Measurements from ENCODE around the gene CHCHD2. TPM values are rescaled to one million over a fixed set of nuclear protein-coding genes. Genes with fewer than 3 reads are reported as not detected.

The CHCHD2 gene
- total and polyA plus RNA-seq, 9 of the 15 experiments (the other 6 are each of a cell fraction or from before 2014, with no cell fraction given): 145 to 1,044 (median 648) TPM

- TF ChIP-seq HMGXB4 (CRISPR knock-in tag; IDR thresholded peaks at IDR 0.05) (no peak), GTF2B (IDR thresholded peaks at IDR 0.05; ENCODE audit: extremely low read depth, insufficient read length) (peak; percentile 56), ZNF407 (IDR thresholded peaks at IDR 0.05; ENCODE audit: low read depth) (no peak), RBFOX2 (IDR thresholded peaks at IDR 0.05; ENCODE audit: low read depth, low read length) (peak; percentile 96), PATZ1 (CRISPR knock-in tag; IDR thresholded peaks at IDR 0.05; ENCODE audit: borderline replicate concordance) (no peak), FUS (optimal IDR thresholded peaks at IDR 0.05; ENCODE audit: low read depth, low read length) (no peak), ETV6 (IDR thresholded peaks at IDR 0.05; ENCODE audit: borderline replicate concordance in 1 of 2, low read depth in 2 of 2, low read length in 1 of 2) (no peak), ETV6 (CRISPR knock-in tag; IDR thresholded peaks at IDR 0.05; ENCODE audit: borderline replicate concordance) (no peak), RBM15 (IDR thresholded peaks at IDR 0.05; ENCODE audit: insufficient read depth, low read length) (no peak), RB1 (IDR thresholded peaks at IDR 0.05; ENCODE audit: low read depth) (peak; percentile 51; the same call in 1 of the 2 replicates), SPI1 (IDR thresholded peaks at IDR 0.05; ENCODE audit: borderline replicate concordance, low read depth, low read length) (peak; percentile 47), CSDE1 (IDR thresholded peaks at IDR 0.05) (no peak), SAFB2 (IDR thresholded peaks at IDR 0.05; ENCODE audit: borderline replicate concordance, low read depth, low read length, severe bottlenecking) (no peak)
Observed at GRCh38 chr7:56106108-56107073, at the start of gene CHCHD2 (continued).

Measured in K562 (cell line).